Suprapubic skin (tissue), 4 donors: Measurements from ENCODE around the gene PCDH15. TPM values are rescaled to one million over a fixed set of nuclear protein-coding genes. Genes with fewer than 3 reads are reported as not detected.

Source experiments
- DNase-seq, 2 donors: peaks; one replicate each; pipeline ENCODE4 v3.0.0-alpha.2; 2019; ENCODE audit warnings: low spot score in 2 of 2
- H3K27ac ChIP-seq: fragments of 200-600 bp; sonication (generic); one replicate; pipeline ENCODE4 v1.5.1; 2019
- H3K27me3 ChIP-seq: fragments of 200-600 bp; sonication (generic); one replicate; pipeline ENCODE4 v1.5.1; 2019
- H3K36me3 ChIP-seq: fragments of 200-600 bp; sonication (generic); one replicate; pipeline ENCODE4 v1.5.1; 2019
- H3K4me1 ChIP-seq: fragments of 200-600 bp; sonication (generic); one replicate; pipeline ENCODE4 v1.5.1; 2019
- H3K4me3 ChIP-seq: fragments of 200-600 bp; sonication (generic); one replicate; pipeline ENCODE4 v1.5.1; 2019; ENCODE audit warnings: mild to moderate bottlenecking
- H3K9me3 ChIP-seq: fragments of 200-600 bp; sonication (generic); one replicate; pipeline ENCODE4 v1.5.1; 2019
- EP300 ChIP-seq: sonication (generic); formaldehyde crosslinking; IDR thresholded peaks from one replicate; pipeline ENCODE4 v1.6.1; 2017; ENCODE audit warnings: antibody characterized with exemption
- POLR2A ChIP-seq, 2 donors: fragments of 450-650 bp; IDR thresholded peaks; one replicate each; pipeline ENCODE4 v1.6.1; 2017; ENCODE audit warnings: antibody characterized with exemption in 2 of 2, mild to moderate bottlenecking in 2 of 2, moderate library complexity in 2 of 2
- POLR2AphosphoS5 ChIP-seq, 3 donors: sonication (generic); formaldehyde crosslinking; IDR thresholded peaks; one replicate each; pipeline ENCODE4 v1.6.1; 2017; ENCODE audit warnings: antibody characterized with exemption in 3 of 3
- WGBS: methylation state at CpG from one replicate; pipeline ENCODE4 v1.1.5; 2018; 5-methylcytosine and 5-hydroxymethylcytosine counted together
- total RNA-seq, 4 donors: library from RNA; depleted of rRNA; stranded (reverse); fragments of >200 nt; gene quantifications; one replicate each; pipeline ENCODE4 v1.1.0, GENCODE V29; 2016
- TF ChIP-seq, protein P1 (sequence below), 2 donors: fragments of 200-600 bp in 1 of 2; fragments of 450-650 bp in 1 of 2; sonication (generic) in 1 of 2; IDR thresholded peaks; one replicate each; pipeline ENCODE4 v1.5.1; 2016 to 2019; ENCODE audit warnings: antibody characterized with exemption in 2 of 2, mild to moderate bottlenecking in 1 of 2, moderate library complexity in 1 of 2

Gene PCDH15
- total RNA-seq, 4 donors from 2014 or later: 0.11 TPM; not detected in 3

DNA sequence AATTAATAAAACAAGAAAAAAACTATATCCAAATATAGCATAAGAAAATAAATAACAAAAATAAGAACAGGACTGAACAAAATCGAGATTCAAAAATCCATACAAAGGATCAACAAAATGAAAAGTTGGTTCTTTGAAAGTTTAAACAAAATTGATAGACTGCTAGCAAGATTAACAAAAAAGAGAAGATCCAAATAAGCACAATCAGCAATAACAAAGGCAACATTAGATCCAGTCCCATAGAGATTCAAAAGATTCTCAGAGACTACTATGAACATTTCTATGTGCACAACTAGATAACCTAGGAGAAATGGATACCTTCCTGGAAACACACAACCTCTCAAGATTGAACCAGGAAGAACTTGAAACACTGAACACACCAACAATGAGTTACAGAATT is 534.6 kb downstream of the PCDH15 start:
- H3K36me3 ChIP-seq: no peaks in the 10 kb centered on the region
- H3K9me3 ChIP-seq: no peaks in the 10 kb centered on the region
- no peaks in the 10 kb centered on the region for H3K4me1 ChIP-seq
- 78% methylated on average over 1 of the region's 1 CpG for WGBS
- TF ChIP-seq POLR2A (IDR thresholded peaks at IDR 0.05) (no peak), POLR2AphosphoS5 (IDR thresholded peaks at IDR 0.05) (no peak), EP300 (no peak)
- TF ChIP-seq, protein P1, sequence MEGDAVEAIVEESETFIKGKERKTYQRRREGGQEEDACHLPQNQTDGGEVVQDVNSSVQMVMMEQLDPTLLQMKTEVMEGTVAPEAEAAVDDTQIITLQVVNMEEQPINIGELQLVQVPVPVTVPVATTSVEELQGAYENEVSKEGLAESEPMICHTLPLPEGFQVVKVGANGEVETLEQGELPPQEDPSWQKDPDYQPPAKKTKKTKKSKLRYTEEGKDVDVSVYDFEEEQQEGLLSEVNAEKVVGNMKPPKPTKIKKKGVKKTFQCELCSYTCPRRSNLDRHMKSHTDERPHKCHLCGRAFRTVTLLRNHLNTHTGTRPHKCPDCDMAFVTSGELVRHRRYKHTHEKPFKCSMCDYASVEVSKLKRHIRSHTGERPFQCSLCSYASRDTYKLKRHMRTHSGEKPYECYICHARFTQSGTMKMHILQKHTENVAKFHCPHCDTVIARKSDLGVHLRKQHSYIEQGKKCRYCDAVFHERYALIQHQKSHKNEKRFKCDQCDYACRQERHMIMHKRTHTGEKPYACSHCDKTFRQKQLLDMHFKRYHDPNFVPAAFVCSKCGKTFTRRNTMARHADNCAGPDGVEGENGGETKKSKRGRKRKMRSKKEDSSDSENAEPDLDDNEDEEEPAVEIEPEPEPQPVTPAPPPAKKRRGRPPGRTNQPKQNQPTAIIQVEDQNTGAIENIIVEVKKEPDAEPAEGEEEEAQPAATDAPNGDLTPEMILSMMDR (IDR thresholded peaks at IDR 0.05): no peak
- DNase-seq: no peak
- H3K4me3 ChIP-seq: no peak overlapping the region
- no peak overlapping the region for H3K27ac ChIP-seq
- H3K27me3 ChIP-seq: no peaks in the 10 kb centered on the region

DNA sequence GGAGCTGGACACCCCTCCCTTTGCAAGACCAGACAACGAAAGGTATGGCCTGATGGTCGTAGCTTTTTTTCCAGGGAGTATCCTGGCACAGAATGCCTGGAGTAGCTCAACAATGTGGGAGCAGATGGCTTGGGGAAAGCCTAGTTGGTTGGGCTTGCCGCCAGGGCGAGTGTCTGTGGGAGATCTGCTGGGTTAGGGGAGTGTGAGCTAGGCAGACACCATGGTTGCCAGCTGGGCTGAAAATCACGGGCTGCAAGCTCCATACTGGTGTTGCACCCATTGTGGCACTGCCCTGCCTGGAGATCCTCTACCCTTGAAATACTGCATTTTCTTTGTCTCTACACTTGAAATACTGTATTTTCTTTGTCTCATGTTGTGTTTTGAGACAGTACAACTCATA is 538.3 kb downstream of the PCDH15 start:
- Histone ChIP-seq H3K4me1 (no peaks in the 10 kb centered on the region), H3K27me3 (no peaks in the 10 kb centered on the region), H3K36me3 (no peaks in the 10 kb centered on the region), H3K4me3 (no peak overlapping the region), H3K27ac (no peak overlapping the region), H3K9me3 (no peaks in the 10 kb centered on the region)
- TF ChIP-seq, protein P1 (IDR thresholded peaks at IDR 0.05): no peak
- TF ChIP-seq POLR2A (IDR thresholded peaks at IDR 0.05) (no peak), EP300 (no peak), POLR2AphosphoS5 (IDR thresholded peaks at IDR 0.05) (no peak)
- 85% methylated on average over 5 of the region's 5 CpGs for WGBS
- DNase-seq: no peak

DNA sequence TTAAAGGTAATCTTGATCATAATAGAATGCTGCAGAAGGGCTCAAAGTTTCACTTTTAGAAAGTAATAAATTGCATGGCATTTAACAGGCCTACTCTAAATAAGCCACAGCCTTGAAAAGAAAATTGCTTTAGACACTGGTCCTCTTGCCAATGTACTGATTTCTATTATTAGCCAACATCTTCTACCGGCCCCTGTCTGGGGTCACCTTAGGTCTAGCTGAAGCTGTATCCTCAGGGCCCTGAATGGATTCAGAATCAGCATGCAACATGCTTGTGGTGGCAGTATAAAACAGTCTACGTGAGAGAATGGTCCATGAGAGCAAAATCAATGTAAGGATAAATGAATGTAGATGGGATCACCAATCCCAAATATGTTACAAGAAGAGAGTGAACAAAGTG is 541.9 kb downstream of the PCDH15 start:
- Histone ChIP-seq H3K4me3 (no peak overlapping the region), H3K9me3 (no peaks in the 10 kb centered on the region), H3K36me3 (no peaks in the 10 kb centered on the region), H3K27ac (no peak overlapping the region), H3K4me1 (no peaks in the 10 kb centered on the region), H3K27me3 (no peaks in the 10 kb centered on the region)
- WGBS: 79% methylated on average over 2 of the region's 2 CpGs
- TF ChIP-seq POLR2A (IDR thresholded peaks at IDR 0.05) (no peak), POLR2AphosphoS5 (IDR thresholded peaks at IDR 0.05) (no peak), EP300 (no peak)
- TF ChIP-seq, protein P1 (IDR thresholded peaks at IDR 0.05): no peak
- DNase-seq: no peak

DNA sequence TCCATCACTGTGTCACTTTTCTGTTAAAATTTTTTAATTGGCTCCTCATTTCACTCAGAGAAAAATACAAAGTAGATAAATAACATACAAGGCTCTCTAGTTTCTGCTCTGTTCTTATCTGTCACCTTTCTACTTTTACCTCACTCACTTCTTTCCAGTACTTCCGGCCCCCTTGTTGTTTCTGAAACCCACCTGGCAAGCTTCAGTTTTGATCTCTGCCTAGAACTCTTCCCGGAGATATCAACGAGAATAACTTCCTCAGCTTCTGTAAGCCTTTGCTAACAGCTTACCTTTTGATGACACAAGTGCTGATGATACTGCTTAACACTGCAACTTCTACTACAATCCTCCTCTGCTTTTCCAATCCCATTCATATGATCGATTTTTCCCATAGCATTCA is 566.2 kb downstream of the PCDH15 start:
- no peaks in the 10 kb centered on the region for H3K9me3 ChIP-seq
- no peak for DNase-seq
- no peaks in the 10 kb centered on the region for H3K27me3 ChIP-seq
- no peaks in the 10 kb centered on the region for H3K36me3 ChIP-seq
- 52% methylated on average over 4 of the region's 4 CpGs for WGBS
- TF ChIP-seq POLR2A (IDR thresholded peaks at IDR 0.05) (no peak), EP300 (no peak), POLR2AphosphoS5 (IDR thresholded peaks at IDR 0.05) (no peak)
- TF ChIP-seq, protein P1 (IDR thresholded peaks at IDR 0.05): no peak
- H3K4me3 ChIP-seq: no peak overlapping the region
- no peaks in the 10 kb centered on the region for H3K4me1 ChIP-seq
- H3K27ac ChIP-seq: no peak overlapping the region

DNA sequence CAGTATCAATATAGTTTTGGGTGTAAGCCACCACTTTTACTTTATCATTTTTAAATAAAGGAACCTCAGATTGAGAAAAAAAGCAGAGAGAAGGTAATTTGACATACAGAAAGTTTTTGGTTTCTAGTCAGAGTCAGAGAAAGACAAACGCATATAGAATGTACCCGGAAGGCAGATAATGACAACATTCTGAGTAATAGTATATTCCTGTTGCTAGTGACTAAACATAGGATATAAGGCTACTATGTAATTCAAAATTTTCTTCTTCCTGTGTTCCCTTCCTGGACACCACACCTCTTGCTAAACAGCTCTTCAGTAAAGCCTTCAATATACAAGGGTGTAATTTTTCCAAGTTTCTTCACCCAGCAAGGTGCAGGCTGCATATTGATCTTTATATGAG is 597.6 kb downstream of the PCDH15 start:
- Histone ChIP-seq H3K27ac (no peak overlapping the region), H3K9me3 (no peaks in the 10 kb centered on the region), H3K4me1 (no peaks in the 10 kb centered on the region), H3K4me3 (no peak overlapping the region), H3K36me3 (no peaks in the 10 kb centered on the region), H3K27me3 (no peaks in the 10 kb centered on the region)
- no peak for TF ChIP-seq EP300
- no peak for TF ChIP-seq POLR2AphosphoS5 (IDR thresholded peaks at IDR 0.05)
- TF ChIP-seq, protein P1 (IDR thresholded peaks at IDR 0.05): no peak
- TF ChIP-seq POLR2A (IDR thresholded peaks at IDR 0.05): no peak
- DNase-seq: no peak
- WGBS: 95% methylated on average over 2 of the region's 2 CpGs
